ENCODE data around the gene NHS. TPM values are rescaled to one million over a fixed set of nuclear protein-coding genes. Genes with fewer than 3 reads are reported as not detected.

The NHS gene
- total RNA-seq, 1 donor from 2014 or later: 14.9 TPM

GRCh38 chrX:17594693-17595092 is 219.7 kb downstream of the NHS start:
- TF ChIP-seq, protein P1, sequence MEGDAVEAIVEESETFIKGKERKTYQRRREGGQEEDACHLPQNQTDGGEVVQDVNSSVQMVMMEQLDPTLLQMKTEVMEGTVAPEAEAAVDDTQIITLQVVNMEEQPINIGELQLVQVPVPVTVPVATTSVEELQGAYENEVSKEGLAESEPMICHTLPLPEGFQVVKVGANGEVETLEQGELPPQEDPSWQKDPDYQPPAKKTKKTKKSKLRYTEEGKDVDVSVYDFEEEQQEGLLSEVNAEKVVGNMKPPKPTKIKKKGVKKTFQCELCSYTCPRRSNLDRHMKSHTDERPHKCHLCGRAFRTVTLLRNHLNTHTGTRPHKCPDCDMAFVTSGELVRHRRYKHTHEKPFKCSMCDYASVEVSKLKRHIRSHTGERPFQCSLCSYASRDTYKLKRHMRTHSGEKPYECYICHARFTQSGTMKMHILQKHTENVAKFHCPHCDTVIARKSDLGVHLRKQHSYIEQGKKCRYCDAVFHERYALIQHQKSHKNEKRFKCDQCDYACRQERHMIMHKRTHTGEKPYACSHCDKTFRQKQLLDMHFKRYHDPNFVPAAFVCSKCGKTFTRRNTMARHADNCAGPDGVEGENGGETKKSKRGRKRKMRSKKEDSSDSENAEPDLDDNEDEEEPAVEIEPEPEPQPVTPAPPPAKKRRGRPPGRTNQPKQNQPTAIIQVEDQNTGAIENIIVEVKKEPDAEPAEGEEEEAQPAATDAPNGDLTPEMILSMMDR (IDR thresholded peaks at IDR 0.05): no peak
- Mint-ChIP-seq H3K9me3 (ENCODE audit: low read depth) (peaks cover 3% of the 10 kb centered on the region), H3K27me3 (ENCODE audit: low read depth) (no peaks in the 10 kb centered on the region), H3K36me3 (ENCODE audit: low read depth) (no peaks in the 10 kb centered on the region), H3K27ac (ENCODE audit: unreplicated experiment) (no peak overlapping the region), H3K4me1 (ENCODE audit: low read depth) (peaks cover 85% of the 10 kb centered on the region), H3K4me3 (ENCODE audit: unreplicated experiment) (no peak overlapping the region)
- no peak for DNase-seq (ENCODE audit: low spot score)

DNA sequence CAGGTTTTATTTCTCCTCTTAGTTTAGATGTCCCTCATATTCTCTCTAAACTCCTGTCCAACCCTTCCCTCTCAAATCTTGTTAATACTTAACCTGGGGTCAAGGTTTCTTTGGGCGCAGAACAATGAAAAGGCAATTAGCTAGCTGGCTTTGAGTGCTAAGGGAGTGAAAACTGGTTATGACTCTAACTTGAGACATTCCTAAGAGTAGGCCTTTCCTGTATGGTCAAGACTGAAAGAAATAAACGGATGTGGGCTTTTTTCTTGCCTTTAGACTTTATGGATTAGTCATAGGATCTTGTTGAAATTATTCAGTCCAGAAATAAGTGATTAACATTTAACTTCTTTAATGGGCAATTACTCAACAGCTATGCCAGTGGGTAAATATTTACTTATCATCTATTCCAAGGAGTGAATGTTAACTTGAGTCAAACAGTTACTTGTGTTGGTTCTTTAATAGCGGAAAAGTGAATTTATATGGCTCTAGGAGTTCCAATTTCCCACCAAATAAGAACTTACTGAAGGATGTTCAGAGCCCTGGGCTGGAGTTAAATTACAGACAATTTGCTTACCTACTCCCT is 220.5 kb downstream of the NHS start:
- Mint-ChIP-seq H3K36me3 (ENCODE audit: low read depth) (no peaks in the 10 kb centered on the region), H3K9me3 (ENCODE audit: low read depth) (peaks cover 3% of the 10 kb centered on the region)

GRCh38 chrX:17596061-17596460 is 221.1 kb downstream of the NHS start:
- Mint-ChIP-seq H3K4me1 (ENCODE audit: low read depth) (peaks cover 92% of the 10 kb centered on the region), H3K4me3 (ENCODE audit: unreplicated experiment) (no peak overlapping the region), H3K9me3 (ENCODE audit: low read depth) (peaks cover 3% of the 10 kb centered on the region), H3K27ac (ENCODE audit: unreplicated experiment) (peak overlapping the region; percentile 86), H3K36me3 (ENCODE audit: low read depth) (no peaks in the 10 kb centered on the region), H3K27me3 (ENCODE audit: low read depth) (no peaks in the 10 kb centered on the region)
- no peak for DNase-seq (ENCODE audit: low spot score)
- TF ChIP-seq, protein P1 (IDR thresholded peaks at IDR 0.05): no peak

More for the DNA sequence above, 220.5 kb downstream of the NHS start:
- DNase-seq (ENCODE audit: low spot score): no peak
- Mint-ChIP-seq H3K4me1 (ENCODE audit: low read depth) (peaks cover 92% of the 10 kb centered on the region), H3K27ac (ENCODE audit: unreplicated experiment) (peak overlapping the region; percentile 86), H3K27me3 (ENCODE audit: low read depth) (no peaks in the 10 kb centered on the region), H3K4me3 (ENCODE audit: unreplicated experiment) (no peak overlapping the region)
- TF ChIP-seq, protein P1 (IDR thresholded peaks at IDR 0.05): no peak

DNA sequence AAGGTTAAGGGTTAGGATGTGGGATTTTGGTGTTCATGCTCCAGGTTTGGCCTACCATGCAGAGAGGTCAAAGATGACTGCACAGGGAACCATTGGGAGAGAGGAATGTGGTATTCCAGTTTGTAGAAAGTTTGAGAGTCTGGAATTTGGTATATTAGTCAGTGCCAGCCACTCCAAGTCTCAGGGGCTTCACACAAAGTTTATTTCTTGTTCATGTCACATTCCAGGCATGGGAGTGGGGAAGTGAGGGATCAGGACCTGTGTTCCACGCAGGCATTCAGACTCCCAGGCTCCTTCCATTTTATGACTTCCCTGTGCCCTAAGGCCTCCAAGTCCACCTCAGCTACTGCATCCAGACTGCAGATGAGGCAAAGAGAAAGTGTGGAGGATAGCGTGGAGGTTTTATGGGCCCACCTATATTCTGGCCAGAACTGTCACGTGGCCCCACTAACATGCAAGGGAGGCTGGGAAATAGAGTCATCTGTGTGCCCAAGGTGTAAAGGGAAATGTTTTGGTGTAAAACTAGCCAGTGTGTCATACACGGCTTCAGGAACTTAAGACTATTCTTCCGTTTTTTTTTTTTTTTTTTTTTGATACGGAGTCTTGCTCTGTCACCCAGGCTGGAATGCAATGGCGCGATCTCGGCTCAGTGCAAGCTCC is 221.7 kb downstream of the NHS start:
- no peaks in the 10 kb centered on the region for H3K36me3 Mint-ChIP-seq (ENCODE audit: low read depth)
- H3K4me3 Mint-ChIP-seq (ENCODE audit: unreplicated experiment): no peak overlapping the region
- TF ChIP-seq, protein P1 (IDR thresholded peaks at IDR 0.05): no peak
- H3K27me3 Mint-ChIP-seq (ENCODE audit: low read depth): no peaks in the 10 kb centered on the region
- peak overlapping the region; percentile 86 for H3K27ac Mint-ChIP-seq (ENCODE audit: unreplicated experiment)
- H3K4me1 Mint-ChIP-seq (ENCODE audit: low read depth): peaks cover 92% of the 10 kb centered on the region
- H3K9me3 Mint-ChIP-seq (ENCODE audit: low read depth): peaks cover 3% of the 10 kb centered on the region
- no peak for DNase-seq (ENCODE audit: low spot score)

GRCh38 chrX:17597327-17597726 is 222.3 kb downstream of the NHS start:
- no peaks in the 10 kb centered on the region for H3K27me3 Mint-ChIP-seq (ENCODE audit: low read depth)
- H3K4me1 Mint-ChIP-seq (ENCODE audit: low read depth): peaks cover 92% of the 10 kb centered on the region
- peaks cover 3% of the 10 kb centered on the region for H3K9me3 Mint-ChIP-seq (ENCODE audit: low read depth)
- H3K27ac Mint-ChIP-seq (ENCODE audit: unreplicated experiment): peak overlapping the region; percentile 91
- no peaks in the 10 kb centered on the region for H3K36me3 Mint-ChIP-seq (ENCODE audit: low read depth)
- no peak overlapping the region for H3K4me3 Mint-ChIP-seq (ENCODE audit: unreplicated experiment)
- TF ChIP-seq, protein P1 (IDR thresholded peaks at IDR 0.05): no peak
- DNase-seq (ENCODE audit: low spot score): no peak
